Hepatocyte (in vitro differentiated cells): ENCODE data around the gene OPTC. TPM values are rescaled to one million over a fixed set of nuclear protein-coding genes. Genes with fewer than 3 reads are reported as not detected.

Experiments used
- DNase-seq: peaks from one replicate; pipeline ENCODE4 v3.0.0-alpha.2; 2016; ENCODE audit warnings: low spot score
- H2AFZ ChIP-seq: fragments of 200-600 bp; sonication (generic); 2 replicates; pipeline ENCODE4 v1.6.0; 2016; ENCODE audit warnings: antibody characterized with exemption, mild to moderate bottlenecking
- H3K27ac ChIP-seq: fragments of 200-600 bp; sonication (generic); 2 replicates; pipeline ENCODE4 v1.5.1; 2016; ENCODE audit warnings: mild to moderate bottlenecking
- H3K27me3 ChIP-seq: fragments of 200-600 bp; sonication (generic); 2 replicates; pipeline ENCODE4 v1.6.1; 2016
- H3K36me3 ChIP-seq: fragments of 200-600 bp; sonication (generic); replicated peaks from 2 replicates; pipeline ENCODE4 v1.5.1; 2016; ENCODE audit warnings: low read depth; ENCODE audit not compliant: insufficient read depth
- H3K4me1 ChIP-seq: fragments of 200-600 bp; sonication (generic); 2 replicates; pipeline ENCODE4 v1.5.1; 2016; ENCODE audit warnings: mild to moderate bottlenecking, moderate library complexity; ENCODE audit not compliant: insufficient read depth
- H3K4me2 ChIP-seq: fragments of 200-600 bp; sonication (generic); 2 replicates; pipeline ENCODE4 v1.6.0; 2016
- H3K4me3 ChIP-seq: fragments of 200-600 bp; sonication (generic); 2 replicates; pipeline ENCODE4 v1.5.1; 2016; ENCODE audit warnings: mild to moderate bottlenecking
- H3K79me2 ChIP-seq: fragments of 200-600 bp; sonication (generic); 2 replicates; pipeline ENCODE4 v1.6.0; 2017; ENCODE audit warnings: mild to moderate bottlenecking
- H3K9me2 ChIP-seq: fragments of 200-600 bp; sonication (generic); replicated peaks from 2 replicates; pipeline ENCODE4 v1.6.0; 2017; ENCODE audit warnings: mild to moderate bottlenecking; ENCODE audit not compliant: insufficient read depth
- H3K9me3 ChIP-seq: fragments of 200-600 bp; sonication (generic); 2 replicates; pipeline ENCODE4 v1.5.1; 2016; ENCODE audit warnings: low read depth, mild to moderate bottlenecking
- H4K20me1 ChIP-seq: fragments of 200-600 bp; sonication (generic); 2 replicates; pipeline ENCODE4 v1.6.0; 2016; ENCODE audit warnings: mild to moderate bottlenecking; ENCODE audit not compliant: insufficient read depth, poor library complexity, severe bottlenecking
- EZH2 ChIP-seq: fragments of 200-600 bp; sonication (generic); IDR thresholded peaks from 2 replicates; pipeline ENCODE4 v1.6.1; 2016; ENCODE audit warnings: antibody characterized with exemption, mild to moderate bottlenecking, borderline replicate concordance
- EZH2phosphoT487 ChIP-seq: fragments of 200-600 bp; sonication (generic); IDR thresholded peaks from one replicate; pipeline ENCODE4 v1.6.1; 2018; ENCODE audit warnings: antibody characterized with exemption, mild to moderate bottlenecking, low read depth, moderate library complexity; ENCODE audit not compliant: unreplicated experiment, severe bottlenecking
- WGBS: methylation state at CpG from one replicate; pipeline ENCODE4 v1.1.6; 2016; ENCODE audit warnings: low lambda C conversion rate; ENCODE audit errors: missing lambda C conversion rate; 5-methylcytosine and 5-hydroxymethylcytosine counted together
- polyA plus RNA-seq: library from polyadenylated mRNA; unstranded; fragments of >200 nt; fragmentation: Nextera tagmentation; extraction: Ambion mirVana; gene quantifications from 2 replicates; pipeline ENCODE4 v1.2.1, GENCODE V29; 2016
- total RNA-seq: library from RNA; depleted of rRNA; stranded (reverse); fragments of >200 nt; gene quantifications from 2 replicates; pipeline ENCODE4 v1.2.3, GENCODE V29; 2014
- TF ChIP-seq, protein P1 (sequence below): fragments of 200-600 bp; sonication (generic); IDR thresholded peaks from 2 replicates; pipeline ENCODE4 v1.5.1; 2016; ENCODE audit warnings: antibody characterized with exemption, mild to moderate bottlenecking; ENCODE audit not compliant: poor library complexity

Gene OPTC
- total and polyA plus RNA-seq, 2 experiments from 2014 or later = 0.28 TPM; not detected in 1

DNA sequence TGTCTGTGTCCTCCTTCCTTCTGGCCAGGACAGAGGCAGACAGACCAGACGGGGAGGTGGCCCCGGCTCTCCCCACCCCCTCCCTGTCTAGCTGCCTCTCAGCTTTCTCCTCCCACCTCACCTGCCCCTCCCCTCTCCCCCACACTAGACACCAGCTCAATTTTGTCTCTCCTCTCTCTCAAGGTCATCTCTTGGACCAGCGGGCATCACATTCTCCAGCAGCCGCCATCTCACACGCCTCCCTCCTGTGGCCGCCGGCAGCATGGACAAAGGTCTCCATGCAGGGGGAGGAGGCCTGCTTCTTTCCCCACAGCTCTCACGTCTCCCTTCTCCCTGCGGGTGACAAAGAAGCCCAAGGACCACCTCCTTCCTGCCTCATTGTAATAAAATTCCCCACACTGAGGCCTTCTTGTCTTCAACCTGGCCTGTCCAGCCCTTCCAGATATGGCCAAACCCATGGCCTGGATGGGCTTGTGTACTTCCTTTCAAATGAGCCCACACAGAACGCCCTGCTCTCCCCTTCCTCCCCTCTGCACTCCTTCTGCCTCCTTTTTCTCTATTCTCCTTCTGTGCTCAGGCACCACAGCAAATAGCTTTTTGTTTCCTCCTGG is 14.6 kb downstream of the OPTC start:
- no peak overlapping the region for H2AFZ ChIP-seq
- no peaks in the 10 kb centered on the region for H3K9me2 ChIP-seq
- H3K27ac ChIP-seq = peak overlapping the region; percentile 55
- DNase-seq = peak; percentile 67
- H3K79me2 ChIP-seq = no peaks in the 10 kb centered on the region
- 77% methylated on average over 9 of the region's 10 CpGs for WGBS
- no peak overlapping the region for H3K4me3 ChIP-seq
- H3K9me3 ChIP-seq = no peaks in the 10 kb centered on the region
- H4K20me1 ChIP-seq = no peaks in the 10 kb centered on the region
- no peaks in the 10 kb centered on the region for H3K36me3 ChIP-seq
- no peak for TF ChIP-seq EZH2phosphoT487
- no peak overlapping the region for H3K4me2 ChIP-seq
- H3K27me3 ChIP-seq = no peaks in the 10 kb centered on the region
- H3K4me1 ChIP-seq = peaks cover 40% of the 10 kb centered on the region

DNA sequence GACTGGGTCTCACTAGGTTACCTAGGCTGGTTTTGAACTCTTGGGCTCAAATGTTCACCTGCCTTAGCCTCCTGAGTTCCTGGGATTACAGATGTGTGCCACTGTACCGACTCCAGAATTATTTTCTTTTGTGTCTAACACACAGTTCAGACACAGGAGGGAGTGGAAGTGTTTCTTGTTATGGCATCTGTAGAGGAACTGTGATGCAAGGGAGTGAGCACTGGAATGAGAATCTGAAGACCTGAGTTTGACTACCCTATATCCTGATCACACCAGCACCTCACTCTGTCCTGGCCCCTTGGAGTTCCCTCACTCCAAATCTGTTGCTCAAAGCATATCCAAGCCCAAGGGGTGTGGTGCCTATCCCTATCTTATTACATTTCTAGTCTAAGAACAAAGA is 15.2 kb downstream of the OPTC start:
- H4K20me1 ChIP-seq = no peaks in the 10 kb centered on the region
- TF ChIP-seq, protein P1, sequence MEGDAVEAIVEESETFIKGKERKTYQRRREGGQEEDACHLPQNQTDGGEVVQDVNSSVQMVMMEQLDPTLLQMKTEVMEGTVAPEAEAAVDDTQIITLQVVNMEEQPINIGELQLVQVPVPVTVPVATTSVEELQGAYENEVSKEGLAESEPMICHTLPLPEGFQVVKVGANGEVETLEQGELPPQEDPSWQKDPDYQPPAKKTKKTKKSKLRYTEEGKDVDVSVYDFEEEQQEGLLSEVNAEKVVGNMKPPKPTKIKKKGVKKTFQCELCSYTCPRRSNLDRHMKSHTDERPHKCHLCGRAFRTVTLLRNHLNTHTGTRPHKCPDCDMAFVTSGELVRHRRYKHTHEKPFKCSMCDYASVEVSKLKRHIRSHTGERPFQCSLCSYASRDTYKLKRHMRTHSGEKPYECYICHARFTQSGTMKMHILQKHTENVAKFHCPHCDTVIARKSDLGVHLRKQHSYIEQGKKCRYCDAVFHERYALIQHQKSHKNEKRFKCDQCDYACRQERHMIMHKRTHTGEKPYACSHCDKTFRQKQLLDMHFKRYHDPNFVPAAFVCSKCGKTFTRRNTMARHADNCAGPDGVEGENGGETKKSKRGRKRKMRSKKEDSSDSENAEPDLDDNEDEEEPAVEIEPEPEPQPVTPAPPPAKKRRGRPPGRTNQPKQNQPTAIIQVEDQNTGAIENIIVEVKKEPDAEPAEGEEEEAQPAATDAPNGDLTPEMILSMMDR = peak; percentile 3
- TF ChIP-seq EZH2 = no peak
- no peak overlapping the region for H3K4me3 ChIP-seq
- no peaks in the 10 kb centered on the region for H3K79me2 ChIP-seq
- H3K4me1 ChIP-seq = peaks cover 45% of the 10 kb centered on the region
- no peaks in the 10 kb centered on the region for H3K9me3 ChIP-seq
- no peaks in the 10 kb centered on the region for H3K27me3 ChIP-seq
- no peak overlapping the region for H2AFZ ChIP-seq
- WGBS = 92% methylated on average over 1 of the region's 1 CpG
- H3K27ac ChIP-seq = peak overlapping the region; percentile 55
- no peaks in the 10 kb centered on the region for H3K36me3 ChIP-seq
- H3K9me2 ChIP-seq = no peaks in the 10 kb centered on the region
- no peak overlapping the region for H3K4me2 ChIP-seq
- DNase-seq = no peak

DNA sequence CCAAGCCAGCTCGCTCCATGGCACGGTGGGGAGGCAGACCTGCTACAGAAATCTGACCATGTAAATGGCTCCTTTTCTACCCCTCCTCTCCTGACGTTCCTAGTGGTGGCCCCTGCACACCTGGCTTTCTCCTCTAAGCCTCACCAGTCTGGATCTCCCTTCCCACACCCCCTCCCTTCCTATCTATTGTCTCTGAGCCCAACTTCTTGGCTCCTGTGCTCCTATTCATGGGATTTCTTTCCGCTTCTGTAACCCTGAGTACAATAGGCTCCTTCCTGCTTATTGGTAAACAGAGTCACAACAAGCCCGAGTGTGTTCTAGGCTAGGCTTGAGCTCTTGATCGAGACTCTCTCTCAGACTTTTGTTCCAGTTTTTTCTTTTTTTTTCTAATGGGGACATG is 17.6 kb downstream of the OPTC start:
- no peak for TF ChIP-seq EZH2
- TF ChIP-seq, protein P1 = no peak
- TF ChIP-seq EZH2phosphoT487 = no peak
- DNase-seq = no peak
- WGBS = 92% methylated on average over 6 of the region's 6 CpGs
- Histone ChIP-seq H3K36me3 (no peaks in the 10 kb centered on the region), H3K4me1 (peaks cover 50% of the 10 kb centered on the region), H3K27ac (peak overlapping the region; percentile 94), H3K4me2 (no peak overlapping the region), H3K4me3 (no peak overlapping the region), H3K79me2 (no peaks in the 10 kb centered on the region), H3K9me2 (no peaks in the 10 kb centered on the region), H3K27me3 (no peaks in the 10 kb centered on the region), H2AFZ (no peak overlapping the region), H4K20me1 (no peaks in the 10 kb centered on the region), H3K9me3 (no peaks in the 10 kb centered on the region)

DNA sequence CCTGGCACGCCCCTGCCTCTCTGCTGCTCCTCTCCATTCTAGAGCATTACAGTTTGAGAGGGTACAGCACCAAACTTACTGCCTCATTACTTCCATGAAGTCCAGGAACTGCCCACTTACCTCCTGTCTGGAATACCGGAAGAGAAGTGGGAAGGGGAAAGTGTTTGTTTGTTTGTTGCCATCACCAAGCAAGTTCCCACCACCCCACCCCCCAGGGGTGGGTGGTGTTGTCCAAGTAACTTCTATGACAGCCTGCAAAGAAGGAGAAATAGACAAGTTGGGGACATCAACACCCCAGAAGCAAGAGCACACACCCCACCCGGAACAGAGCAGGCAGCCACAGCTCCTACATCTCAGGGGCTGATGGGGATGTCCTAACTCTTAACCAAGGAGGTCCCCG is 18.0 kb downstream of the OPTC start:
- H3K27ac ChIP-seq = peak overlapping the region; percentile 94
- no peak overlapping the region for H3K4me3 ChIP-seq
- 90% methylated on average over 4 of the region's 4 CpGs for WGBS
- no peak overlapping the region for H2AFZ ChIP-seq
- H3K4me2 ChIP-seq = no peak overlapping the region
- no peaks in the 10 kb centered on the region for H3K9me2 ChIP-seq
- no peaks in the 10 kb centered on the region for H4K20me1 ChIP-seq
- peaks cover 45% of the 10 kb centered on the region for H3K4me1 ChIP-seq
- no peaks in the 10 kb centered on the region for H3K36me3 ChIP-seq
- no peak for TF ChIP-seq EZH2
- H3K79me2 ChIP-seq = no peaks in the 10 kb centered on the region
- no peaks in the 10 kb centered on the region for H3K9me3 ChIP-seq
- H3K27me3 ChIP-seq = no peaks in the 10 kb centered on the region
- no peak for DNase-seq
